ENCODE results near the gene SUN1.
"Not testable (repeated sequence)": the region's sequence is repeated elsewhere in the genome, so short reads cannot be mapped to it uniquely, and the experiment has no call there.

SUN1 gene

GRCh38 chr7:803796-804195, 28.5 kb upstream of the SUN1 start:
- not testable (repeated sequence) for DNase-seq

GRCh38 chr7:805261-805660, 27.0 kb upstream of the SUN1 start:
- DNase-seq = no peak

- peak; percentile 18 for DNase-seq
Measured at GRCh38 chr7:815284-816216, 16.7 kb upstream of the SUN1 start.

- peak; percentile 94 for DNase-seq
Measured at GRCh38 chr7:816300-816750, 16.0 kb upstream of the SUN1 start.

GRCh38 chr7:816751-817671, 15.3 kb upstream of the SUN1 start:
- DNase-seq = peak; percentile 16

- DNase-seq = no peak
Measured at GRCh38 chr7:818031-818699, 14.1 kb upstream of the SUN1 start.

GRCh38 chr7:820341-820740, 11.9 kb upstream of the SUN1 start:
- DNase-seq = no peak

- no peak for DNase-seq
Measured at GRCh38 chr7:821688-822087, 10.6 kb upstream of the SUN1 start.

GRCh38 chr7:822692-823276, 9.5 kb upstream of the SUN1 start:
- DNase-seq = no peak

- no peak for DNase-seq
Measured at GRCh38 chr7:823649-824048, 8.6 kb upstream of the SUN1 start.

GRCh38 chr7:824081-824480, 8.2 kb upstream of the SUN1 start:
- DNase-seq = no peak

GRCh38 chr7:824664-825063, 7.6 kb upstream of the SUN1 start:
- DNase-seq = no peak

GRCh38 chr7:825386-825785, 6.9 kb upstream of the SUN1 start:
- no peak for DNase-seq

- DNase-seq = no peak
Measured at GRCh38 chr7:826230-826917, 5.9 kb upstream of the SUN1 start.

GRCh38 chr7:828793-829561, 3.3 kb upstream of the SUN1 start:
- DNase-seq = no peak

- no peak for DNase-seq
Measured at GRCh38 chr7:830069-830468, 2.2 kb upstream of the SUN1 start.

GRCh38 chr7:831596-832166, 595 bp upstream of the SUN1 start:
- DNase-seq = no peak

GRCh38 chr7:832968-833424, 720 bp downstream of the SUN1 start:
- no peak for DNase-seq

GRCh38 chr7:833601-834258, 1.5 kb downstream of the SUN1 start:
- no peak for DNase-seq

- no peak for DNase-seq
Measured at GRCh38 chr7:834277-834676, 2.0 kb downstream of the SUN1 start.
